ENCODE data around the gene PRSS56. TPM values are rescaled to one million over a fixed set of nuclear protein-coding genes. Genes with fewer than 3 reads are reported as not detected.

Gene PRSS56
- total RNA-seq, 3 donors from 2014 or later, result not detected

GRCh38 chr2:232491139-232491780, 28.9 kb upstream of the PRSS56 start:
- H3K27ac ChIP-seq, result no peak overlapping the region
- peaks cover 0 to 22% of the 10 kb centered on the region in 2 donors for H3K27me3 ChIP-seq
- H3K4me3 ChIP-seq, result no peak overlapping the region
- TF ChIP-seq POLR2A (IDR thresholded peaks at IDR 0.05), result no peak
- no peak for TF ChIP-seq POLR2AphosphoS5 (IDR thresholded peaks at IDR 0.05)
- TF ChIP-seq CTCF (IDR thresholded peaks at IDR 0.05), result no peak
- no peaks in the 10 kb centered on the region for H3K4me1 ChIP-seq
- intact Hi-C loops (cut with DNase I; ENCODE audit: low total_unique reads), result no loop called here
- H3K36me3 ChIP-seq, result no peaks in the 10 kb centered on the region
- DNase-seq (ENCODE audit: low spot score in 2 of 2), result no peak
- H3K9me3 ChIP-seq, result no peaks in the 10 kb centered on the region

DNA sequence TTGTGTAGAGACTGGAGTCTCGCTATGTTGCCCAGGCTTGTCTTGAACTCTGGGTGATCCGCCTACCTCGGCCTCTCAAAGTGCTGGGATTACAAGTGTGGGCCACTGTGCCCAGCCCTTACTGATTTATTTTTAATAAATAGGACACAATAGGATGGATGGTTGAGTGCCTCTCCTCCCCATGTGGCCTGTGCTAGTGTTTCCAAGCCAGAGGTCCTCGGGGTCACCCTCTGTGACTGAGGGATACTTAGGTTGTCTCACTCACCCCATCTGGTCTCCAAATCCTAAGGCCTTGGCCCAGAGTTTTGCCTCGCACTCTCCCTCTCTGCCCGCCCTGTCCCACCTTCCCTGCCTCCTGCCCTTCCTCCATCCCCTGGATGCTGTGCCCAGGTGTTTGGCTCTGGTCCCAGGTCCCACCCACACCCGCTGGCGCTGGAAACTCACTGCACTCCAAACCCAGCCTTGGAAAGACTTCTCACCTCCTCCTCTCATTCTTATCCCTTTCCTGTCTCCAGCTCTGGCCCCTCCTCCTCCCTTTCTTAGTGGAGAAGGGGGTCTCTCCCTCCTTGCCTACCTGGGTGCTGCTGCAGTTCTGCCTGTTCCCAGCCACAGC, 27.8 kb upstream of the PRSS56 start:
- no peak for TF ChIP-seq POLR2AphosphoS5 (IDR thresholded peaks at IDR 0.05)
- TF ChIP-seq POLR2A (IDR thresholded peaks at IDR 0.05), result no peak
- no peak for TF ChIP-seq CTCF (IDR thresholded peaks at IDR 0.05)
- H3K27ac ChIP-seq, result no peak overlapping the region
- H3K9me3 ChIP-seq, result no peaks in the 10 kb centered on the region
- peaks cover 0 to 11% of the 10 kb centered on the region in 2 donors for H3K27me3 ChIP-seq
- DNase-seq (ENCODE audit: low spot score in 2 of 2), result no peak
- intact Hi-C loops (cut with DNase I; ENCODE audit: low total_unique reads), result no loop called here
- H3K4me1 ChIP-seq, result no peaks in the 10 kb centered on the region
- H3K36me3 ChIP-seq, result no peaks in the 10 kb centered on the region
- no peak overlapping the region for H3K4me3 ChIP-seq

DNA sequence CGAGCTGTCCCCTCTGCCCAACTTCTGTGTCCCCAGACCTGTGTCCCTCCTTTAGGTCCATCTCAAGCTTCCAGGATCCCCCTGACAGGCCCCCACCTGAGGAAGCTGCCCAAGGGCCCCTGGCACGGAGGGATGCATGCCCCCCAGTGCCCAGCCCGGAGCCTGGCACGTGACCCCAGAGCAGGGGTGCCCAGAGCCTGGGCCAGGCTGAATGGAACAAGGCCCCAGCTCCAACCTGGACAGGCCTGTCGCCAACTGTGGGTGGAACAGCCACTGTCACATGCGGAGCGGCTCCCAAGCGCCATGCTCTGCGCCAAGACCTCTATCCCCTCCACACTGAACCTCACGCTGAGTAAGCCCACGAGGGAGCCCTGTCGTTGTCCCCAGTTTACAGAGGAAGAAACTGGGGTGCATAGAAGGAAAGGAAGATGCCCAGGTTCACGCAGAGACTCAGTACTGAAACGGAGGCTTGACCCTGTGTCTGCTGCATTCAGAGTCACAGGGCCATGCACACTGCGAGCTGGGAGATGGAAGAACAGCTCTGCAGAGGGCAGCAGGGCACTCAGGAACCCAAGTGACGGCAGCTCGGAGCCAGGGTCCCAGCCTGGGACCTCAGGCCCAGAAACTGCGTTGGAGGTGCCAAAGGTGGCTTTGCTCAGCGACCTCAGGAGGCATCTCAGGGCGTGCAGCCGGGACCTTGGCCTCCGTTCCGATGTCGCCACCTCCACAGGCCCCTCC, 27.1 kb upstream of the PRSS56 start:
- peaks cover 0 to 5% of the 10 kb centered on the region in 2 donors for H3K27me3 ChIP-seq
- intact Hi-C loops (cut with DNase I; ENCODE audit: low total_unique reads), result loop anchor here (1.0 kb wide), 1 partner anchor 20 kb away; no protein-coding TSS in a partner anchor

GRCh38 chr2:232493701-232494474, 26.3 kb upstream of the PRSS56 start:
- no peaks in the 10 kb centered on the region for H3K27me3 ChIP-seq
- no peak overlapping the region for H3K4me3 ChIP-seq
- no peaks in the 10 kb centered on the region for H3K9me3 ChIP-seq
- intact Hi-C loops (cut with DNase I; ENCODE audit: low total_unique reads), result loop anchor here (1.0 kb wide), 1 partner anchor 19 kb away; no protein-coding TSS in a partner anchor
- no peak for TF ChIP-seq CTCF (IDR thresholded peaks at IDR 0.05)
- TF ChIP-seq POLR2A (IDR thresholded peaks at IDR 0.05), result no peak
- TF ChIP-seq POLR2AphosphoS5 (IDR thresholded peaks at IDR 0.05), result no peak
- H3K4me1 ChIP-seq, result no peaks in the 10 kb centered on the region
- H3K27ac ChIP-seq, result no peak overlapping the region
- no peak for DNase-seq (ENCODE audit: low spot score in 2 of 2)
- H3K36me3 ChIP-seq, result no peaks in the 10 kb centered on the region

More for the DNA sequence above, 27.1 kb upstream of the PRSS56 start:
- DNase-seq (ENCODE audit: low spot score in 2 of 2), result no peak
- Histone ChIP-seq H3K4me3 (no peak overlapping the region), H3K36me3 (no peaks in the 10 kb centered on the region), H3K4me1 (no peaks in the 10 kb centered on the region), H3K9me3 (no peaks in the 10 kb centered on the region), H3K27ac (no peak overlapping the region)
- TF ChIP-seq POLR2AphosphoS5 (IDR thresholded peaks at IDR 0.05) (no peak), POLR2A (IDR thresholded peaks at IDR 0.05) (no peak), CTCF (IDR thresholded peaks at IDR 0.05) (no peak)

All from breast epithelium (tissue), 4 donors.